AG09319 (cell line): ENCODE data around the gene PCBP3.

ENCODE experiments used
- DNase-seq: peaks from one replicate; pipeline ENCODE4 v3.0.0-alpha.2; 2010; ENCODE audit warnings: low read depth; ENCODE audit errors: extremely low read depth
- TF ChIP-seq, protein P1 (sequence below): IDR thresholded peaks from 2 replicates; pipeline ENCODE4 v1.5.1; 2011; ENCODE audit warnings: low read depth, mild to moderate bottlenecking, inconsistent platforms, low read length, moderate library complexity

The PCBP3 gene

DNA sequence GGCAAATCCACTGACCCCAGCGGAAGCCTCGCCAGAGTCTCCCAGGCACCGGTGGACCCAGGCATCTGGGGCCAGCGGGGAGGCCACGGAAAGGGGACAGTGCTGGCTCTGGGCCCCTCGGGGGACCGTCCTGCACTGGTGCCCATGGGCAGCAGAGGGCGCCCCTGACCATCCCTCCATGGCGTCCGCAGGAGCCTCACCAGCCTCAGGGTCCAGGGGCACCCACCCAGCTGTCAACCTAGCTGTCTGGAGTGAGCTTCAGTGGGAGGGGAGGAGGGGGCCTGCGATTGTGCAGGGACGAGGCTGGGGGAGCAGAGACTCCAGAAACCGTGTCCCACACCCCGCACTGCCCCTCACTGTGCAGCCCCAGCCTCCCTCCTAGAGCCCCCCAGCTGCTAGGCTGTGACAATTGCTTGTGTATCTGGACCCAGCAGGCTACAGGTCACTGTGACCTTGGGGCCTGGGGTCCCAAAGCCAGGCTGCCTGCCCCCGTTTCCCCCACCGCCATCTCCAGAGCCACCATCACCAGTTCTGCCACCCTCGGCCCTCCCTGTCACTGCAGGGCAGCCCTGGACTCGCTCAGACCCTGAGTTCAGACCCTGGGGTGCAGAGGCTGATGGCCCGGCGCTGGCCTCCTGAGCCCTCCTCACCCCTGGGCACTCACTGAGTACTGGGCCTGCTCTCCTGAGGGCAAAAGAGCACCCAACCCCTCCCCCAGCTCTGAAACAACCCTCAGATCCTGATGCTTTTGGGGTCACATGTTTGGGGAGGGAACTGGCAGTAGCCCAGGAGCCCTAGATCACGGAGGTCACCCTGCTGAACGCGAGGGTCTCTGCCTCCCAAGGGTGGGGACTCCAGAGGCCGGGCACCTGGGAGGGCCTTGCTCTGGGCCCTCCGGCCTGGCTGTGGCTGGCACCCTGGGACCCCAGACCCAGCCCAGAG is 327.4 kb downstream of the PCBP3 start:
- DNase-seq, result no peak

DNA sequence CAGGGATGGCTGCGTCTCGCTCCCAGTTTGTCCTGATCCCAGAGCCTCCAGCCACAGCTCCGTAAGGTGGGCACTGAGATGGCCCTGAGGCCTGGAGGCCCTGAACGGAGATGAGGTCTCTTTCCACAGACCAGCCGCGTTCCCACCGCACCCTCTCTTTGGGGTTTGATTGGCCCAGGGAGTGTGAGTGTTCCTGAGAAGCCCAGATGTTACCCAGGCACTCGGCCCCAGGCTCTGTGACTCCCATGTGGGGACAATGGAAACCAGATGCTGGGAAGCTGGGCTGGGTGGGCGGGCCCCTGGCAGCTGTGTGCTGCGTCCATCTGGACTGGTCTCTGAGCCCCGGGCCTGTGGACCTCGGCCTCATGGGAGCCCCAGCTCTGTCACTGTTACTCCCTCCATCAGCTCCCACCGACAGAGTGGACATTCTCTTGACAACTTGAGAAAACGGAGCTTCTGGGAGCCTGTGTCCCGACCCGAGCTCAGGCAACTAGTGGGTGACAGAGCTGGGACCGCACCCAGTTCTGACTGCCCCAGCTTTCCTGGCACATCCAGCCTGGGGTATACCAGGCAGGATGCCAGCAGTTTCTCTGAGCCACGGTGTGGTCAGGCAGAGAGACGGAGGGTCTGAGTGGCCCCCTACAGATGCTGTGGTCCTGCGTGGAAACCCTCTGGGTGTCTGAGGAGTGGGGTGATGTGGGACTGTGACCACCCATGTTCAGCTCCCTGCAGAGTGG is 328.3 kb downstream of the PCBP3 start:
- TF ChIP-seq, protein P1, sequence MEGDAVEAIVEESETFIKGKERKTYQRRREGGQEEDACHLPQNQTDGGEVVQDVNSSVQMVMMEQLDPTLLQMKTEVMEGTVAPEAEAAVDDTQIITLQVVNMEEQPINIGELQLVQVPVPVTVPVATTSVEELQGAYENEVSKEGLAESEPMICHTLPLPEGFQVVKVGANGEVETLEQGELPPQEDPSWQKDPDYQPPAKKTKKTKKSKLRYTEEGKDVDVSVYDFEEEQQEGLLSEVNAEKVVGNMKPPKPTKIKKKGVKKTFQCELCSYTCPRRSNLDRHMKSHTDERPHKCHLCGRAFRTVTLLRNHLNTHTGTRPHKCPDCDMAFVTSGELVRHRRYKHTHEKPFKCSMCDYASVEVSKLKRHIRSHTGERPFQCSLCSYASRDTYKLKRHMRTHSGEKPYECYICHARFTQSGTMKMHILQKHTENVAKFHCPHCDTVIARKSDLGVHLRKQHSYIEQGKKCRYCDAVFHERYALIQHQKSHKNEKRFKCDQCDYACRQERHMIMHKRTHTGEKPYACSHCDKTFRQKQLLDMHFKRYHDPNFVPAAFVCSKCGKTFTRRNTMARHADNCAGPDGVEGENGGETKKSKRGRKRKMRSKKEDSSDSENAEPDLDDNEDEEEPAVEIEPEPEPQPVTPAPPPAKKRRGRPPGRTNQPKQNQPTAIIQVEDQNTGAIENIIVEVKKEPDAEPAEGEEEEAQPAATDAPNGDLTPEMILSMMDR, result no peak
- peak; percentile 88 for DNase-seq

More for the DNA sequence above, 327.4 kb downstream of the PCBP3 start:
- TF ChIP-seq, protein P1, result peak; percentile 92

DNA sequence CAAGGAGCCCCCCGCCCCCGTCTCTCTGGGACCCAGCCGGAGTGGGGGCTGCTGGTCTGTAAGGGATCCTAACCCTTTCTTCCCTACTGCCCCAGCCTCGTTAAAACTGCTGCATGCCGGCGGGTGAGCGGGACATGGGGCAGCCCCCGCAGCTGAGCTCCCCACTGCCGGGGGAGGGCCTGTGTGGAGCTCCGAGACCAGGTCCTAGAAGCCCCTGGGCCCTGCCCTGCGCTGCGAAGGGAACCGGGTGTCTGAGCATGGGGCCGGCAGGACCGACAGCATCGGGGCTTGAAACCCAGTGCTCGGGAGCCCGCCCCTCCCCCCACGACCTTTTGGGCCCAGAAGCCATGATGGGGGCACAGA is 328.8 kb downstream of the PCBP3 start:
- no peak for DNase-seq
- TF ChIP-seq, protein P1, result no peak

GRCh38 chr21:45972716-45973474 is 329.4 kb downstream of the PCBP3 start:
- peak; percentile 81 for DNase-seq
- TF ChIP-seq, protein P1, result no peak

DNA sequence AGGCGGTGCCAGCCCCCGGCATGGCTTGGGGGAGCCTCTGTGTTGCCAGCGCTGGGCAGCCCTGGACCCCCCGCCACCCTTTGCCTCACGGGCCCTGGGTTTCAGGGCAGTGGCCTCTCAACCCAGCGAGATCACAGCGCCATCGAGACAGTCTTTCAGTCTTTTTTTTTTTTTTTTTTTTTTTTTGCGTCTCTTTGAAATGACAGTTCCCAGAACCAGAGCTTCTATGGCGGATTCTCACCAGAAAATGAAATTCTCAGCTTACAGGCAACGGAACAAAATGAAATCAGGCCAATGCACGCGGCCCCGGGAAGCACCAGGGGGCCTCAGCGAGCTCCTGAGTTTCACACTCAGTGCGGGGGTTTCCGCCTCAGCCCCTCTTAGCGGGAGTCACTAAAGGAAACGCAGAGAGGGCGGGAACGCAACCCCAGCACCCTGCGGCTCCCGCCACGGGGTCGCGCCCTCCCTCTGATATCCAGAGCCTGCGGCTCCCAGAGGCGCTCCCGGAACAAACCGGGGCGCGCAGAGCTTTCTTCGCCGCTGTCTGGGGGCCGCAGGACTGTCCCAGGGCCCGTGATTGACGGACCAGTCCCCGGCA is 330.0 kb downstream of the PCBP3 start:
- TF ChIP-seq, protein P1, result peak; percentile 85
- peak; percentile 69 for DNase-seq

GRCh38 chr21:45974073-45975019 is 330.8 kb downstream of the PCBP3 start:
- DNase-seq, result no peak
- TF ChIP-seq, protein P1, result no peak
